SK-N-SH treated with all-trans-retinoic acid at 6 μM for 48 hours (cell line): ENCODE results near the gene TMPRSS6.

ENCODE experiments used
- TSHZ2 ChIP-seq: fragments of 250-450 bp; sonication (Bioruptor Pico); IDR thresholded peaks from 2 replicates; pipeline ENCODE4 v1.5.0; 2020; ENCODE audit warnings: mild to moderate bottlenecking, moderate library complexity
- ZFP3 ChIP-seq: fragments of 250-450 bp; sonication (Bioruptor Pico); IDR thresholded peaks from 2 replicates; pipeline ENCODE4 v1.5.0; 2020; ENCODE audit warnings: mild to moderate bottlenecking, moderate library complexity
- ZNF565 ChIP-seq: fragments of 450-650 bp; formaldehyde crosslinking; conservative IDR thresholded peaks from 2 replicates; pipeline ENCODE4 v1.5.0; 2020; ENCODE audit warnings: low read depth, mild to moderate bottlenecking, moderate library complexity
- TF ChIP-seq, protein P1 (sequence below): fragments of 250-450 bp; sonication (Bioruptor Pico); IDR thresholded peaks from 2 replicates; pipeline ENCODE4 v1.8.0; 2020; ENCODE audit warnings: mild to moderate bottlenecking, moderate library complexity, borderline replicate concordance

GRCh38 chr22:37112084-37112728 is 2.7 kb upstream of the TMPRSS6 start:
- TF ChIP-seq, protein P1, sequence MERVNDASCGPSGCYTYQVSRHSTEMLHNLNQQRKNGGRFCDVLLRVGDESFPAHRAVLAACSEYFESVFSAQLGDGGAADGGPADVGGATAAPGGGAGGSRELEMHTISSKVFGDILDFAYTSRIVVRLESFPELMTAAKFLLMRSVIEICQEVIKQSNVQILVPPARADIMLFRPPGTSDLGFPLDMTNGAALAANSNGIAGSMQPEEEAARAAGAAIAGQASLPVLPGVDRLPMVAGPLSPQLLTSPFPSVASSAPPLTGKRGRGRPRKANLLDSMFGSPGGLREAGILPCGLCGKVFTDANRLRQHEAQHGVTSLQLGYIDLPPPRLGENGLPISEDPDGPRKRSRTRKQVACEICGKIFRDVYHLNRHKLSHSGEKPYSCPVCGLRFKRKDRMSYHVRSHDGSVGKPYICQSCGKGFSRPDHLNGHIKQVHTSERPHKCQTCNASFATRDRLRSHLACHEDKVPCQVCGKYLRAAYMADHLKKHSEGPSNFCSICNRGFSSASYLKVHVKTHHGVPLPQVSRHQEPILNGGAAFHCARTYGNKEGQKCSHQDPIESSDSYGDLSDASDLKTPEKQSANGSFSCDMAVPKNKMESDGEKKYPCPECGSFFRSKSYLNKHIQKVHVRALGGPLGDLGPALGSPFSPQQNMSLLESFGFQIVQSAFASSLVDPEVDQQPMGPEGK (CRISPR knock-in tag), result no peak
- TF ChIP-seq ZFP3 (CRISPR knock-in tag) (no peak), TSHZ2 (CRISPR knock-in tag) (no peak), ZNF565 (CRISPR knock-in tag) (no peak)
